Right kidney (tissue), 1 donor: Measurements from ENCODE around the gene NEK1.

Experiments used
- DNase-seq: peaks from one replicate; pipeline ENCODE4 v3.0.0-alpha.2; 2016

Gene NEK1

GRCh38 chr4:169418846-169419245 lies 193.5 kb downstream of the NEK1 start:
- DNase-seq, result no peak

- DNase-seq, result no peak
These were observed 194.6 kb downstream of the NEK1 start for GRCh38 chr4:169417629-169418282.

GRCh38 chr4:169416997-169417396 lies 195.4 kb downstream of the NEK1 start:
- DNase-seq, result no peak

- DNase-seq, result no peak
These were observed 195.9 kb downstream of the NEK1 start for GRCh38 chr4:169416461-169416860.

- DNase-seq, result no peak
These were observed 197.5 kb downstream of the NEK1 start for GRCh38 chr4:169414913-169415312.

GRCh38 chr4:169412046-169412445 lies 200.3 kb downstream of the NEK1 start:
- no peak for DNase-seq

- no peak for DNase-seq
These were observed 201.3 kb downstream of the NEK1 start for GRCh38 chr4:169410839-169411770.

- DNase-seq, result no peak
These were observed 205.1 kb downstream of the NEK1 start for GRCh38 chr4:169407217-169407845.

GRCh38 chr4:169404960-169405359 lies 207.4 kb downstream of the NEK1 start:
- no peak for DNase-seq

- DNase-seq, result no peak
These were observed 211.6 kb downstream of the NEK1 start for GRCh38 chr4:169400832-169401231.

- DNase-seq, result no peak
These were observed 212.2 kb downstream of the NEK1 start for GRCh38 chr4:169399976-169400767.

GRCh38 chr4:169398316-169398715 lies 214.1 kb downstream of the NEK1 start:
- DNase-seq, result no peak

GRCh38 chr4:169397762-169398161 lies 214.6 kb downstream of the NEK1 start:
- no peak for DNase-seq

- no peak for DNase-seq
These were observed 227.0 kb downstream of the NEK1 start for GRCh38 chr4:169385376-169385775.

- no peak for DNase-seq
These were observed 227.6 kb downstream of the NEK1 start for GRCh38 chr4:169384779-169385178.

- DNase-seq, result no peak
These were observed 228.7 kb downstream of the NEK1 start for GRCh38 chr4:169383724-169384123.

- DNase-seq, result no peak
These were observed 232.7 kb downstream of the NEK1 start for GRCh38 chr4:169379688-169380087.

- no peak for DNase-seq
These were observed 235.0 kb downstream of the NEK1 start for GRCh38 chr4:169377367-169377766.

- no peak for DNase-seq
These were observed 236.0 kb downstream of the NEK1 start for GRCh38 chr4:169376421-169376820.

- DNase-seq, result no peak
These were observed 239.6 kb downstream of the NEK1 start for GRCh38 chr4:169372791-169373190.

GRCh38 chr4:169369634-169370033 lies 242.7 kb downstream of the NEK1 start:
- DNase-seq, result no peak

GRCh38 chr4:169367826-169368225 lies 244.6 kb downstream of the NEK1 start:
- DNase-seq, result no peak
